Measurements from ENCODE around the gene MAML3. TPM values are rescaled to one million over a fixed set of nuclear protein-coding genes. Genes with fewer than 3 reads are reported as not detected.

MAML3 gene
- total RNA-seq, 2 experiments from 2014 or later: 2.5 to 2.9 TPM

DNA sequence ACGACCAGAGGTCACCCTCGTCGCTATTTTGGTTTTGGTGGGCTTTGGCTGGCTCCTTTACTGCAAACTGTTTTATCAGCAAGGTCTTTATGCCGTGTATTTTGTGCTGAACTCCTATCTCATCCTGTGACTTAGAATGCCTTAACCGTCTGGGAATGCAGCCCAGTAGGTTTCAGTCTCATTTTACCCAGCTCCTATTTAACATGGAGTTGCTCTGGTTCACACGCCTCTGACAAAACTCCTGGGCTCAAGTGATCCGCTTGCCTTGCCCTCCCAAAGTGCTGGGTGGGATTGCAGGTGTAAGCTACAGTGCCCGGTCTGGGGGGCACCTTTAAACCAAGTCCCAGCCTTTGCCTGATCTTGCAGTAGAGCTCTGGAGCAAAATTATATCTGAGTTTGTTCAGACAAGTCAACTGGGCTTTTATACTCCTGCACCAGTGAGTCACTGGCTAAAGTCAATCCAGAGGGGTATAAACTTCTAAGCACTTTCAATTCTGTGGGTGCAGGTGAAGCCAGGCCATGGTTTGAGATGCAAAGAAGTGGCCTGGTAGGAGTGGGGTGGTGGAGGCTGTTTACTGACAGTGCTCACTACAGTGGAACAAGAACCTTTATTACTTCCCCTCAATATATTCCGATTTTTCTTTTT, 438.1 kb downstream of the MAML3 start:
- H3K4me1 Mint-ChIP-seq (ENCODE audit: low read depth): no peaks in the 10 kb centered on the region
- H3K27me3 Mint-ChIP-seq: no peaks in the 10 kb centered on the region
- H3K27ac Mint-ChIP-seq: no peak overlapping the region
- Histone ChIP-seq H3K27me3 (ENCODE audit: control insufficient read depth in 1 of 2, insufficient read depth in 2 of 2, low read length in 2 of 2) (no peaks in the 10 kb centered on the region), H3K4me1 (ENCODE audit: insufficient read depth, low read length) (no peaks in the 10 kb centered on the region), H3K9me3 (ENCODE audit: control insufficient read depth in 1 of 2, insufficient read depth in 1 of 2, low read length in 2 of 2) (no peaks in the 10 kb centered on the region), H3K27ac (ENCODE audit: low read depth in 1 of 2, low read length in 2 of 2) (no peak overlapping the region), H3K4me3 (ENCODE audit: low read length) (no peak overlapping the region), H3K36me3 (ENCODE audit: insufficient read depth, low read length) (no peaks in the 10 kb centered on the region)
- H3K4me3 Mint-ChIP-seq: no peak overlapping the region
- intact Hi-C loops (cut with DNase I, micrococcal nuclease): no loop called here
- CTCF ChIA-PET: no interaction called here
- H3K36me3 Mint-ChIP-seq (ENCODE audit: low read depth): peaks cover 8% of the 10 kb centered on the region
- no peaks in the 10 kb centered on the region for H3K9me3 Mint-ChIP-seq
- POLR2A ChIA-PET: no interaction called here
- DNase-seq: no peak
- no peak for ATAC-seq (ENCODE audit: poor library complexity)
- TF ChIP-seq, protein P1, sequence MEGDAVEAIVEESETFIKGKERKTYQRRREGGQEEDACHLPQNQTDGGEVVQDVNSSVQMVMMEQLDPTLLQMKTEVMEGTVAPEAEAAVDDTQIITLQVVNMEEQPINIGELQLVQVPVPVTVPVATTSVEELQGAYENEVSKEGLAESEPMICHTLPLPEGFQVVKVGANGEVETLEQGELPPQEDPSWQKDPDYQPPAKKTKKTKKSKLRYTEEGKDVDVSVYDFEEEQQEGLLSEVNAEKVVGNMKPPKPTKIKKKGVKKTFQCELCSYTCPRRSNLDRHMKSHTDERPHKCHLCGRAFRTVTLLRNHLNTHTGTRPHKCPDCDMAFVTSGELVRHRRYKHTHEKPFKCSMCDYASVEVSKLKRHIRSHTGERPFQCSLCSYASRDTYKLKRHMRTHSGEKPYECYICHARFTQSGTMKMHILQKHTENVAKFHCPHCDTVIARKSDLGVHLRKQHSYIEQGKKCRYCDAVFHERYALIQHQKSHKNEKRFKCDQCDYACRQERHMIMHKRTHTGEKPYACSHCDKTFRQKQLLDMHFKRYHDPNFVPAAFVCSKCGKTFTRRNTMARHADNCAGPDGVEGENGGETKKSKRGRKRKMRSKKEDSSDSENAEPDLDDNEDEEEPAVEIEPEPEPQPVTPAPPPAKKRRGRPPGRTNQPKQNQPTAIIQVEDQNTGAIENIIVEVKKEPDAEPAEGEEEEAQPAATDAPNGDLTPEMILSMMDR (IDR thresholded peaks at IDR 0.05): no peak

DNA sequence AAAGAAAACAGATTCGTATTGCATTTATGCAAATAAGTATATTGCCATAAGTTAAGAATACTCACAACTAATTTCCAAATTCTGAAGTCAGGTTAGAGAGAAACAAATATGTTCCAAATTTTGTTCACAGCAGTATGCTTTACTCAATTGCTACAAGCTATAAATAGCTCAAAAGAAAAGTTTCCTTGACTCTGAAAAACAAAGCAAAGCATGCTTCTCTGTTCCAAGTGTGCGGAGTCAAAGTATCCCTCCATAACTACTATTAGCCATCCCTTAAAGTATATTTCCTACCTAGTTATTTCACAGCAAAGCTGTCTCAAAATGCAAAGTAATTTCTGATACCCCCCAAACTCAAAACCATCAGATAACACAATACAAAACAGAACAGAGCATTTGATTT, 441.1 kb downstream of the MAML3 start:
- Histone ChIP-seq H3K4me1 (ENCODE audit: insufficient read depth, low read length) (no peaks in the 10 kb centered on the region), H3K27ac (ENCODE audit: low read depth in 1 of 2, low read length in 2 of 2) (no peak overlapping the region), H3K9me3 (ENCODE audit: control insufficient read depth in 1 of 2, insufficient read depth in 1 of 2, low read length in 2 of 2) (no peaks in the 10 kb centered on the region), H3K4me3 (ENCODE audit: low read length) (no peak overlapping the region), H3K27me3 (ENCODE audit: control insufficient read depth in 1 of 2, insufficient read depth in 2 of 2, low read length in 2 of 2) (no peaks in the 10 kb centered on the region), H3K36me3 (ENCODE audit: insufficient read depth, low read length) (no peaks in the 10 kb centered on the region)
- POLR2A ChIA-PET: no interaction called here
- H3K4me1 Mint-ChIP-seq (ENCODE audit: low read depth): no peaks in the 10 kb centered on the region
- H3K4me3 Mint-ChIP-seq: no peak overlapping the region
- no peak overlapping the region for H3K27ac Mint-ChIP-seq
- DNase-seq (no peak), ATAC-seq (ENCODE audit: poor library complexity) (no peak)
- TF ChIP-seq, protein P1 (IDR thresholded peaks at IDR 0.05): no peak
- no peaks in the 10 kb centered on the region for H3K9me3 Mint-ChIP-seq
- H3K27me3 Mint-ChIP-seq: no peaks in the 10 kb centered on the region
- peaks cover 14% of the 10 kb centered on the region for H3K36me3 Mint-ChIP-seq (ENCODE audit: low read depth)
- intact Hi-C loops (cut with DNase I, micrococcal nuclease): no loop called here
- CTCF ChIA-PET: no interaction called here

DNA sequence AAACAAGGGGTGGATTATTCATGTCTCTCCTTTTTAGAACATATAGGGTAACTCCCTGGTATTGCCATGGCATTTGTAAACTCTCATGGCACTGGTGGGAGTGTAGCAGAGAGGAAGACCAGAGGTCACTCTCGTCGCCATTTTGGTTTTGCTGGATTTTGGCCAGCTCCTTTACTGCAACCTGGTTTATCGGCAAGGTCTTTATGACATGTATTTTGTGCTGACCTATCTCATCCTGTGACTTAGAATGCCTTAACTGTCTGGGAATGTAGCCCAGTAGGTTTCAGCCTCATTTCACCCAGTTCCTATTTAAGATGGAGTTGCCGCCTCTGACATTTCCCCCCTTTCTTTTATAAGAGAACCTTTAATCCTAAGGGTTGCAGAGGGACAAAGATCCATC, 442.5 kb downstream of the MAML3 start:
- Histone ChIP-seq H3K4me1 (ENCODE audit: insufficient read depth, low read length) (no peaks in the 10 kb centered on the region), H3K4me3 (ENCODE audit: low read length) (no peak overlapping the region), H3K27me3 (ENCODE audit: control insufficient read depth in 1 of 2, insufficient read depth in 2 of 2, low read length in 2 of 2) (no peaks in the 10 kb centered on the region), H3K9me3 (ENCODE audit: control insufficient read depth in 1 of 2, insufficient read depth in 1 of 2, low read length in 2 of 2) (no peaks in the 10 kb centered on the region), H3K27ac (ENCODE audit: low read depth in 1 of 2, low read length in 2 of 2) (no peak overlapping the region), H3K36me3 (ENCODE audit: insufficient read depth, low read length) (no peaks in the 10 kb centered on the region)
- peaks cover 10% of the 10 kb centered on the region for H3K36me3 Mint-ChIP-seq (ENCODE audit: low read depth)
- H3K27me3 Mint-ChIP-seq: no peaks in the 10 kb centered on the region
- ChIA-PET POLR2A (no interaction called here), CTCF (no interaction called here)
- no peak overlapping the region for H3K4me3 Mint-ChIP-seq
- no peaks in the 10 kb centered on the region for H3K9me3 Mint-ChIP-seq
- H3K4me1 Mint-ChIP-seq (ENCODE audit: low read depth): no peaks in the 10 kb centered on the region
- intact Hi-C loops (cut with DNase I, micrococcal nuclease): no loop called here
- ATAC-seq (ENCODE audit: poor library complexity): no peak
- H3K27ac Mint-ChIP-seq: no peak overlapping the region
- no peak for DNase-seq
- TF ChIP-seq, protein P1 (IDR thresholded peaks at IDR 0.05): no peak

Measured in CD4-positive, alpha-beta T cell (primary cell).